ENCODE measurements around the gene BCL7A. TPM values are rescaled to one million over a fixed set of nuclear protein-coding genes. Genes with fewer than 3 reads are reported as not detected.

The BCL7A gene
- total RNA-seq, 1 experiment from 2014 or later: 18.2 TPM

DNA sequence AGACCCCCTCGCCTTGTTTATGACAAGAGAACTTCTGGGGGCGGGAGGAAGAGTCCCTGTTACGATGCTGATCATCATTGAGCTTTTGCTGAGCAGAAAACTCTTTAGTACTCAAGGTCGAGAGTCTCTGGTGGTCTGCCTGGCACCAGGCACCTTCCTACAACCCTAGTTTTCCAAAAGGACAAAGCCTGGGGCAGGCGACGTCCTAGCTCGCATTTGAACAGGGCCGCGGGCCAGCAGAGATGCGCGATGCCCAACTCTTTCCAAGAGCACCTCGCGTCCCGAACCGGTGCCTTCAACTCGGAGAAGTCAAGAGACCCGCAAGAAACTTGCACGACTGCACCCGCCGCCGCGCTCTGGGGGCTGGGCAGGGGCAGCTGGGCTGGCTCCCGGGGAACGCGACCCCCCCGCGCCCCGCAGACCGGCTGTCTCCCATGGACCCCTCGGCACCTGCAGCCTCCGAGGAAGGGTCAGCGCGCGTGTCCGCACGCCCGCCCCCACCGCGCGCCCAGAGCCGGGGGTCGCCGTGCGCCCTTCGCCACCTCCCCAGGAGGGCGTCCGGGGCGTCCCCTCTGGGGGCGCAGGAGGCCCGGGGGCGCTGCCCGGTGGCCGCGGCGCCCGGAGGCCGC, 377 bp upstream of the BCL7A start:
- H3K36me3 Mint-ChIP-seq (ENCODE audit: insufficient read depth in 1 of 3, low read depth in 3 of 3): peaks cover 0 to 3% (median 3%) of the 10 kb centered on the region in 3 experiments; a peak in 5 of 7 replicates
- no peak overlapping the region for H3K56ac ChIP-seq (ENCODE audit: insufficient read length, low read depth, low read length)
- peaks cover 33% of the 10 kb centered on the region for H3K27me3 Mint-ChIP-seq (ENCODE audit: low read depth)
- no peaks in the 10 kb centered on the region for H3K79me1 ChIP-seq (ENCODE audit: insufficient read depth, low read depth, low read length, poor library complexity, severe bottlenecking)
- H3K18ac ChIP-seq (ENCODE audit: insufficient read length, low read depth, low read length): no peak overlapping the region
- H3K14ac ChIP-seq (ENCODE audit: insufficient read depth, low read length): no peak overlapping the region; the same call in 1 of the 2 replicates
- H4K91ac ChIP-seq (ENCODE audit: insufficient read length, low read depth, low read length): no peak overlapping the region
- H3K27ac ChIP-seq (ENCODE audit: insufficient read length, low read depth, low read length): no peak overlapping the region
- H3K4me1 ChIP-seq (ENCODE audit: insufficient read depth, low read length): no peaks in the 10 kb centered on the region
- no peaks in the 10 kb centered on the region; the same call in 1 of the 2 replicates for H3K79me2 ChIP-seq (ENCODE audit: insufficient read depth, low read length)
- no peak overlapping the region for H3T11ph ChIP-seq (ENCODE audit: low read length)
- H3K23ac ChIP-seq (ENCODE audit: insufficient read length, low read depth, low read length): no peak overlapping the region
- H4K20me1 ChIP-seq (ENCODE audit: control insufficient read depth, insufficient read depth, insufficient read length): no peaks in the 10 kb centered on the region
- H3K27ac Mint-ChIP-seq: peak overlapping the region in 1 of 3 experiments; percentile 65; a peak in 2 of 7 replicates
- peak; percentile 66 for DNase-seq
- no CpG with 5 or more reads among the region's 57 CpGs for WGBS (ENCODE audit: extremely low coverage, insufficient read length, low lambda C conversion rate)
- peaks cover 14% of the 10 kb centered on the region for H3K23me2 ChIP-seq (ENCODE audit: insufficient read length, low read depth, low read length, poor library complexity, severe bottlenecking)
- no peak overlapping the region for H2BK12ac ChIP-seq (ENCODE audit: insufficient read length, low read depth, low read length)
- H3K9me3 Mint-ChIP-seq: peaks cover 2 to 3% of the 10 kb centered on the region in 2 experiments; a peak in 4 of 5 replicates
- no peak overlapping the region for H4K8ac ChIP-seq (replicated peaks; ENCODE audit: insufficient read length, low read depth, low read length)
- H2AK5ac ChIP-seq (ENCODE audit: insufficient read length, low read length): no peak overlapping the region
- peak overlapping the region; percentile 62 for H3K4me2 ChIP-seq (ENCODE audit: insufficient read depth, insufficient read length, low read length)
- H2AFZ ChIP-seq (ENCODE audit: low read length): no peak overlapping the region
- no peak overlapping the region for H2BK5ac ChIP-seq (ENCODE audit: insufficient read length, low read length)
- H2BK120ac ChIP-seq (ENCODE audit: low read depth, low read length, poor library complexity, severe bottlenecking): no peak overlapping the region
- TF ChIP-seq, protein P1, sequence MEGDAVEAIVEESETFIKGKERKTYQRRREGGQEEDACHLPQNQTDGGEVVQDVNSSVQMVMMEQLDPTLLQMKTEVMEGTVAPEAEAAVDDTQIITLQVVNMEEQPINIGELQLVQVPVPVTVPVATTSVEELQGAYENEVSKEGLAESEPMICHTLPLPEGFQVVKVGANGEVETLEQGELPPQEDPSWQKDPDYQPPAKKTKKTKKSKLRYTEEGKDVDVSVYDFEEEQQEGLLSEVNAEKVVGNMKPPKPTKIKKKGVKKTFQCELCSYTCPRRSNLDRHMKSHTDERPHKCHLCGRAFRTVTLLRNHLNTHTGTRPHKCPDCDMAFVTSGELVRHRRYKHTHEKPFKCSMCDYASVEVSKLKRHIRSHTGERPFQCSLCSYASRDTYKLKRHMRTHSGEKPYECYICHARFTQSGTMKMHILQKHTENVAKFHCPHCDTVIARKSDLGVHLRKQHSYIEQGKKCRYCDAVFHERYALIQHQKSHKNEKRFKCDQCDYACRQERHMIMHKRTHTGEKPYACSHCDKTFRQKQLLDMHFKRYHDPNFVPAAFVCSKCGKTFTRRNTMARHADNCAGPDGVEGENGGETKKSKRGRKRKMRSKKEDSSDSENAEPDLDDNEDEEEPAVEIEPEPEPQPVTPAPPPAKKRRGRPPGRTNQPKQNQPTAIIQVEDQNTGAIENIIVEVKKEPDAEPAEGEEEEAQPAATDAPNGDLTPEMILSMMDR (conservative IDR thresholded peaks at IDR 0.05): no peak
- no peak overlapping the region for H2BK20ac ChIP-seq (ENCODE audit: low read depth, low read length, poor library complexity, severe bottlenecking)
- H3K4me1 Mint-ChIP-seq: peaks cover 13 to 15% of the 10 kb centered on the region in 2 experiments
- no peak overlapping the region for H4K5ac ChIP-seq (ENCODE audit: insufficient read length, low read depth, low read length)
- no peak overlapping the region for H2BK15ac ChIP-seq (ENCODE audit: low read depth, low read length)
- H3K27me3 ChIP-seq (ENCODE audit: insufficient read depth, low read length): peaks cover 2% of the 10 kb centered on the region; the same call in 1 of the 2 replicates
- no peak overlapping the region for H3K4ac ChIP-seq (ENCODE audit: low read depth, low read length)
- H3K9ac ChIP-seq (ENCODE audit: extremely low read depth, insufficient read length, low read length): no peak overlapping the region
- H3K4me3 Mint-ChIP-seq: peak overlapping the region; percentile 81 to 97
- H3K9me3 ChIP-seq (ENCODE audit: control insufficient read depth, low read depth, low read length): no peaks in the 10 kb centered on the region

Measured in H9 (cell line).